Mesendoderm (in vitro differentiated cells): ENCODE results near the gene KRTAP4-6.
"Not testable (repeated sequence)": the region's sequence is repeated elsewhere in the genome, so short reads cannot be mapped to it uniquely, and the experiment has no call there.

Experiments
- DNase-seq: peaks from one replicate; pipeline ENCODE4 v3.0.0; 2013
- H2AK5ac ChIP-seq: 2 replicates; pipeline ENCODE4 v1.6.1; 2013; ENCODE audit warnings: low read length, inconsistent platforms
- H2BK120ac ChIP-seq: 2 replicates; pipeline ENCODE4 v1.6.1; 2013; ENCODE audit warnings: low read depth, mild to moderate bottlenecking, low read length, moderate library complexity, mixed read lengths
- H2BK15ac ChIP-seq: replicated peaks from 2 replicates; pipeline ENCODE4 v1.6.1; 2013; ENCODE audit warnings: low read depth, mild to moderate bottlenecking, moderate library complexity
- H2BK5ac ChIP-seq: 2 replicates; pipeline ENCODE4 v1.6.1; 2013; ENCODE audit warnings: low read length, inconsistent platforms
- H3K18ac ChIP-seq: 2 replicates; pipeline ENCODE4 v1.6.1; 2013; ENCODE audit warnings: mild to moderate bottlenecking, low read length, mixed read lengths
- H3K23ac ChIP-seq: one replicate; pipeline ENCODE4 v1.6.1; 2013; ENCODE audit warnings: low read length
- H3K27ac ChIP-seq: 2 replicates; pipeline ENCODE4 v1.5.1; 2013; ENCODE audit warnings: low read depth, mild to moderate bottlenecking, inconsistent platforms, low read length, moderate library complexity
- H3K27me3 ChIP-seq: 2 replicates; pipeline ENCODE4 v1.6.1; 2013; ENCODE audit warnings: low read length, control low read depth, mild to moderate bottlenecking, inconsistent platforms; ENCODE audit not compliant: insufficient read depth, poor library complexity
- H3K36me3 ChIP-seq: 2 replicates; pipeline ENCODE4 v1.6.1; 2013; ENCODE audit warnings: low read length, inconsistent platforms; ENCODE audit not compliant: control insufficient read depth, insufficient read depth
- H3K4ac ChIP-seq: one replicate; pipeline ENCODE4 v1.6.1; 2013; ENCODE audit warnings: low read depth, mild to moderate bottlenecking, low read length, moderate library complexity
- H3K4me1 ChIP-seq: 2 replicates; pipeline ENCODE4 v1.6.1; 2013; ENCODE audit warnings: low read depth, low read length, inconsistent platforms; ENCODE audit not compliant: control insufficient read depth
- H3K4me2 ChIP-seq: 2 replicates; pipeline ENCODE4 v1.6.1; 2013; ENCODE audit warnings: low read length
- H3K4me3 ChIP-seq: 2 replicates; pipeline ENCODE4 v1.5.1; 2013; ENCODE audit warnings: mild to moderate bottlenecking, low read length
- H3K56ac ChIP-seq: one replicate; pipeline ENCODE4 v1.6.1; 2013; ENCODE audit warnings: low read length
- H3K79me1 ChIP-seq: 2 replicates; pipeline ENCODE4 v1.6.1; 2013; ENCODE audit warnings: low read length, inconsistent platforms
- H3K79me2 ChIP-seq: 2 replicates; pipeline ENCODE4 v1.6.1; 2013; ENCODE audit warnings: mild to moderate bottlenecking, low read length; ENCODE audit not compliant: control insufficient read depth, insufficient read depth
- H3K9ac ChIP-seq: 2 replicates; pipeline ENCODE4 v1.6.1; 2013; ENCODE audit warnings: low read length, inconsistent platforms
- H4K5ac ChIP-seq: one replicate; pipeline ENCODE4 v1.6.1; 2013; ENCODE audit warnings: low read length
- H4K8ac ChIP-seq: one replicate; pipeline ENCODE4 v1.6.1; 2013; ENCODE audit warnings: low read depth, mild to moderate bottlenecking, control low read depth, low read length, moderate library complexity
- WGBS: extraction: QIAGEN DNeasy Blood & Tissue Kit; methylation state at CpG from one replicate; pipeline ENCODE4 v1.1.7; 2013; ENCODE audit warnings: low lambda C conversion rate, missing lambda C conversion rate; ENCODE audit not compliant: insufficient coverage; ENCODE audit errors: extremely low coverage; 5-methylcytosine and 5-hydroxymethylcytosine counted together

The KRTAP4-6 gene

GRCh38 chr17:41127371-41127770 is 13.0 kb downstream of the KRTAP4-6 start:
- Histone ChIP-seq H3K4me2 (no peak overlapping the region), H3K27me3 (no peaks in the 10 kb centered on the region), H3K56ac (no peak overlapping the region), H2BK5ac (no peak overlapping the region), H4K8ac (no peak overlapping the region), H3K9ac (no peak overlapping the region), H3K23ac (no peak overlapping the region), H2AK5ac (no peak overlapping the region), H2BK120ac (no peak overlapping the region), H3K27ac (no peak overlapping the region), H3K4me1 (no peaks in the 10 kb centered on the region), H3K4ac (no peak overlapping the region), H2BK15ac (no peak overlapping the region), H3K79me1 (no peaks in the 10 kb centered on the region), H3K79me2 (no peaks in the 10 kb centered on the region), H3K4me3 (no peak overlapping the region), H3K18ac (no peak overlapping the region), H4K5ac (no peak overlapping the region), H3K36me3 (no peaks in the 10 kb centered on the region)
- WGBS: no CpG with 5 or more reads among the region's 1 CpG
- DNase-seq: no peak

- Histone ChIP-seq H2BK5ac (no peak overlapping the region), H3K36me3 (no peaks in the 10 kb centered on the region), H3K27me3 (no peaks in the 10 kb centered on the region), H3K18ac (no peak overlapping the region), H3K9ac (no peak overlapping the region), H3K4me2 (no peak overlapping the region), H2BK15ac (no peak overlapping the region), H2AK5ac (no peak overlapping the region), H3K79me1 (no peaks in the 10 kb centered on the region), H3K79me2 (no peaks in the 10 kb centered on the region), H3K27ac (no peak overlapping the region), H3K4ac (no peak overlapping the region), H3K56ac (no peak overlapping the region), H2BK120ac (no peak overlapping the region), H4K8ac (no peak overlapping the region), H3K4me3 (no peak overlapping the region), H4K5ac (no peak overlapping the region), H3K23ac (no peak overlapping the region), H3K4me1 (no peaks in the 10 kb centered on the region)
- DNase-seq: no peak
- WGBS: no CpG with 5 or more reads among the region's 3 CpGs
These were observed 13.9 kb downstream of the KRTAP4-6 start for GRCh38 chr17:41126412-41126811.

GRCh38 chr17:41125064-41125463 is 15.3 kb downstream of the KRTAP4-6 start:
- Histone ChIP-seq H2BK120ac (no peak overlapping the region), H3K56ac (no peak overlapping the region), H4K8ac (no peak overlapping the region), H3K27ac (no peak overlapping the region), H2BK15ac (no peak overlapping the region), H3K18ac (no peak overlapping the region), H3K27me3 (no peaks in the 10 kb centered on the region), H3K9ac (no peak overlapping the region), H3K4me1 (no peaks in the 10 kb centered on the region), H3K79me1 (no peaks in the 10 kb centered on the region), H2AK5ac (no peak overlapping the region), H3K79me2 (no peaks in the 10 kb centered on the region), H3K4me3 (no peak overlapping the region), H4K5ac (no peak overlapping the region), H3K23ac (no peak overlapping the region), H3K4ac (no peak overlapping the region), H3K36me3 (no peaks in the 10 kb centered on the region), H2BK5ac (no peak overlapping the region), H3K4me2 (no peak overlapping the region)
- WGBS: no CpG with 5 or more reads among the region's 2 CpGs
- no peak for DNase-seq

- not testable (repeated sequence) for H3K56ac ChIP-seq, H3K27me3 ChIP-seq, H4K8ac ChIP-seq, H3K79me2 ChIP-seq, H2BK120ac ChIP-seq, H3K27ac ChIP-seq, H3K18ac ChIP-seq, H2BK5ac ChIP-seq, H3K4ac ChIP-seq, H2BK15ac ChIP-seq, H3K9ac ChIP-seq, H3K4me3 ChIP-seq, DNase-seq, H3K4me2 ChIP-seq, H4K5ac ChIP-seq, H3K36me3 ChIP-seq, H3K79me1 ChIP-seq, H2AK5ac ChIP-seq, H3K23ac ChIP-seq, H3K4me1 ChIP-seq
- WGBS: no CpG with 5 or more reads among the region's 3 CpGs
These were observed 16.4 kb downstream of the KRTAP4-6 start, which contains the start of gene KRTAP4-12 for GRCh38 chr17:41123991-41124371. TSS of gene KRTAP4-12 (minus strand) at chr17:41124182. CDS start at chr17:41124122, 60 bp downstream.

GRCh38 chr17:41123292-41123990 is 16.9 kb downstream of the KRTAP4-6 start:
- not testable (repeated sequence) for DNase-seq, H3K79me2 ChIP-seq

GRCh38 chr17:41121742-41122141 is 18.6 kb downstream of the KRTAP4-6 start:
- no CpG with 5 or more reads among the region's 2 CpGs for WGBS
- Histone ChIP-seq H3K56ac (no peak overlapping the region), H4K8ac (no peak overlapping the region), H2BK5ac (no peak overlapping the region), H2BK15ac (no peak overlapping the region), H3K4me2 (no peak overlapping the region), H4K5ac (no peak overlapping the region), H3K9ac (no peak overlapping the region), H2BK120ac (no peak overlapping the region), H3K4me1 (no peaks in the 10 kb centered on the region), H3K23ac (no peak overlapping the region), H3K27ac (no peak overlapping the region), H3K18ac (no peak overlapping the region), H3K27me3 (no peaks in the 10 kb centered on the region), H3K79me1 (no peaks in the 10 kb centered on the region), H3K79me2 (no peaks in the 10 kb centered on the region), H3K4me3 (no peak overlapping the region), H3K36me3 (no peaks in the 10 kb centered on the region), H3K4ac (no peak overlapping the region), H2AK5ac (no peak overlapping the region)
- no peak for DNase-seq

More at GRCh38 chr17:41123292-41123990, 16.9 kb downstream of the KRTAP4-6 start:
- H2AK5ac ChIP-seq, H3K4me1 ChIP-seq, H2BK120ac ChIP-seq, H4K5ac ChIP-seq, H4K8ac ChIP-seq, H3K18ac ChIP-seq, H3K79me1 ChIP-seq, H3K4me3 ChIP-seq, H3K9ac ChIP-seq, H3K4me2 ChIP-seq, H3K36me3 ChIP-seq, H3K23ac ChIP-seq, H3K27me3 ChIP-seq, H3K4ac ChIP-seq, H2BK15ac ChIP-seq, H3K27ac ChIP-seq, H3K56ac ChIP-seq, H2BK5ac ChIP-seq: not testable (repeated sequence)
- no CpG with 5 or more reads among the region's 12 CpGs for WGBS
